SK-N-SH treated with all-trans-retinoic acid at 6 μM for 48 hours (cell line): Measurements from ENCODE around the gene TNFSF13B.

Source experiments
- ARNTL ChIP-seq: fragments of 450-650 bp; formaldehyde crosslinking; IDR thresholded peaks from 2 replicates; pipeline ENCODE4 v1.5.0; 2020; ENCODE audit warnings: low read depth, mild to moderate bottlenecking, moderate library complexity, borderline replicate concordance
- CSDC2 ChIP-seq: fragments of 250-450 bp; sonication (Bioruptor Pico); IDR thresholded peaks from 2 replicates; pipeline ENCODE4 v1.5.0; 2020; ENCODE audit warnings: mild to moderate bottlenecking, moderate library complexity
- RARB ChIP-seq: fragments of 250-450 bp; sonication (Bioruptor Pico); IDR thresholded peaks from 2 replicates; pipeline ENCODE4 v1.8.0; 2021; ENCODE audit warnings: mild to moderate bottlenecking, moderate library complexity
- SNAI2 ChIP-seq: fragments of 250-450 bp; sonication (Bioruptor Pico); IDR thresholded peaks from 2 replicates; pipeline ENCODE4 v1.5.0; 2020; ENCODE audit warnings: mild to moderate bottlenecking, moderate library complexity
- ZFP3 ChIP-seq: fragments of 250-450 bp; sonication (Bioruptor Pico); IDR thresholded peaks from 2 replicates; pipeline ENCODE4 v1.5.0; 2020; ENCODE audit warnings: mild to moderate bottlenecking, moderate library complexity
- ZFP30 ChIP-seq: fragments of 450-650 bp; formaldehyde crosslinking; IDR thresholded peaks from 2 replicates; pipeline ENCODE4 v1.5.0; 2022; ENCODE audit warnings: mild to moderate bottlenecking, moderate library complexity
- ZNF565 ChIP-seq: fragments of 450-650 bp; formaldehyde crosslinking; conservative IDR thresholded peaks from 2 replicates; pipeline ENCODE4 v1.5.0; 2020; ENCODE audit warnings: low read depth, mild to moderate bottlenecking, moderate library complexity
- ZNF8 ChIP-seq: fragments of 450-650 bp; formaldehyde crosslinking; IDR thresholded peaks from 2 replicates; pipeline ENCODE4 v1.5.0; 2020; ENCODE audit warnings: mild to moderate bottlenecking, moderate library complexity
- TF ChIP-seq, protein P1 (sequence below): fragments of 250-450 bp; sonication (Bioruptor Pico); IDR thresholded peaks from 2 replicates; pipeline ENCODE4 v1.5.1; 2020; ENCODE audit warnings: low read depth, mild to moderate bottlenecking, moderate library complexity
- TF ChIP-seq, protein P2 (sequence below): fragments of 250-450 bp; sonication (Bioruptor Pico); IDR thresholded peaks from 2 replicates; pipeline ENCODE4 v1.5.1; 2021; ENCODE audit warnings: mild to moderate bottlenecking, moderate library complexity
- TF ChIP-seq, protein P3 (sequence below): fragments of 250-450 bp; sonication (Bioruptor Pico); IDR thresholded peaks from 2 replicates; pipeline ENCODE4 v1.5.0; 2020; ENCODE audit warnings: mild to moderate bottlenecking, moderate library complexity

DNA sequence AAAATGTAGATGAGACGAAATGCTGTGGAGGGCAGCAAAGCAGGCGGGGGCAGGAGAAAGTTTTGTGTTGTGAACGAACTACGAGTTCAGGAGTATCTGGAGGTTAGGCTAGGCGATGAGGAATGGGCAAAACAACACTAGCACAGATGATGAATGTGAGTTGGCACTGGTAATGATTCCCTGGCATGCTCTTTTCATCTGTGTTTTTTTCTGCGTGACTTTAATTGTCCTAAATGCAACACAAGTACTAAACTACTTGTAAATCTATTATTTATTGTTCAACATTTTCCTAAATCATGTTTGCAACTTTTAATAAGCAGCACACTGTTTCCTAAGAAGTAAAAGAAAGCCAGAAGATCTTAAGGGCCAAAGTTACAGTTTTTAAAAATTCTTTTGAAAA is 19.2 kb downstream of the TNFSF13B start:
- TF ChIP-seq, protein P1, sequence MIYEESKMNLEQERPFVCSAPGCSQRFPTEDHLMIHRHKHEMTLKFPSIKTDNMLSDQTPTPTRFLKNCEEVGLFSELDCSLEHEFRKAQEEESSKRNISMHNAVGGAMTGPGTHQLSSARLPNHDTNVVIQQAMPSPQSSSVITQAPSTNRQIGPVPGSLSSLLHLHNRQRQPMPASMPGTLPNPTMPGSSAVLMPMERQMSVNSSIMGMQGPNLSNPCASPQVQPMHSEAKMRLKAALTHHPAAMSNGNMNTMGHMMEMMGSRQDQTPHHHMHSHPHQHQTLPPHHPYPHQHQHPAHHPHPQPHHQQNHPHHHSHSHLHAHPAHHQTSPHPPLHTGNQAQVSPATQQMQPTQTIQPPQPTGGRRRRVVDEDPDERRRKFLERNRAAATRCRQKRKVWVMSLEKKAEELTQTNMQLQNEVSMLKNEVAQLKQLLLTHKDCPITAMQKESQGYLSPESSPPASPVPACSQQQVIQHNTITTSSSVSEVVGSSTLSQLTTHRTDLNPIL (CRISPR knock-in tag) = no peak
- TF ChIP-seq, protein P2, sequence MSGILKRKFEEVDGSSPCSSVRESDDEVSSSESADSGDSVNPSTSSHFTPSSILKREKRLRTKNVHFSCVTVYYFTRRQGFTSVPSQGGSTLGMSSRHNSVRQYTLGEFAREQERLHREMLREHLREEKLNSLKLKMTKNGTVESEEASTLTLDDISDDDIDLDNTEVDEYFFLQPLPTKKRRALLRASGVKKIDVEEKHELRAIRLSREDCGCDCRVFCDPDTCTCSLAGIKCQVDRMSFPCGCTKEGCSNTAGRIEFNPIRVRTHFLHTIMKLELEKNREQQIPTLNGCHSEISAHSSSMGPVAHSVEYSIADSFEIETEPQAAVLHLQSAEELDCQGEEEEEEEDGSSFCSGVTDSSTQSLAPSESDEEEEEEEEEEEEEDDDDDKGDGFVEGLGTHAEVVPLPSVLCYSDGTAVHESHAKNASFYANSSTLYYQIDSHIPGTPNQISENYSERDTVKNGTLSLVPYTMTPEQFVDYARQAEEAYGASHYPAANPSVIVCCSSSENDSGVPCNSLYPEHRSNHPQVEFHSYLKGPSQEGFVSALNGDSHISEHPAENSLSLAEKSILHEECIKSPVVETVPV (CRISPR knock-in tag) = no peak
- TF ChIP-seq CSDC2 (no peak), ZNF565 (CRISPR knock-in tag) (no peak), RARB (CRISPR knock-in tag) (no peak), ZFP3 (no peak), ZNF8 (CRISPR knock-in tag) (no peak), ZFP30 (no peak), SNAI2 (no peak), ARNTL (CRISPR knock-in tag) (no peak)
- TF ChIP-seq, protein P3, sequence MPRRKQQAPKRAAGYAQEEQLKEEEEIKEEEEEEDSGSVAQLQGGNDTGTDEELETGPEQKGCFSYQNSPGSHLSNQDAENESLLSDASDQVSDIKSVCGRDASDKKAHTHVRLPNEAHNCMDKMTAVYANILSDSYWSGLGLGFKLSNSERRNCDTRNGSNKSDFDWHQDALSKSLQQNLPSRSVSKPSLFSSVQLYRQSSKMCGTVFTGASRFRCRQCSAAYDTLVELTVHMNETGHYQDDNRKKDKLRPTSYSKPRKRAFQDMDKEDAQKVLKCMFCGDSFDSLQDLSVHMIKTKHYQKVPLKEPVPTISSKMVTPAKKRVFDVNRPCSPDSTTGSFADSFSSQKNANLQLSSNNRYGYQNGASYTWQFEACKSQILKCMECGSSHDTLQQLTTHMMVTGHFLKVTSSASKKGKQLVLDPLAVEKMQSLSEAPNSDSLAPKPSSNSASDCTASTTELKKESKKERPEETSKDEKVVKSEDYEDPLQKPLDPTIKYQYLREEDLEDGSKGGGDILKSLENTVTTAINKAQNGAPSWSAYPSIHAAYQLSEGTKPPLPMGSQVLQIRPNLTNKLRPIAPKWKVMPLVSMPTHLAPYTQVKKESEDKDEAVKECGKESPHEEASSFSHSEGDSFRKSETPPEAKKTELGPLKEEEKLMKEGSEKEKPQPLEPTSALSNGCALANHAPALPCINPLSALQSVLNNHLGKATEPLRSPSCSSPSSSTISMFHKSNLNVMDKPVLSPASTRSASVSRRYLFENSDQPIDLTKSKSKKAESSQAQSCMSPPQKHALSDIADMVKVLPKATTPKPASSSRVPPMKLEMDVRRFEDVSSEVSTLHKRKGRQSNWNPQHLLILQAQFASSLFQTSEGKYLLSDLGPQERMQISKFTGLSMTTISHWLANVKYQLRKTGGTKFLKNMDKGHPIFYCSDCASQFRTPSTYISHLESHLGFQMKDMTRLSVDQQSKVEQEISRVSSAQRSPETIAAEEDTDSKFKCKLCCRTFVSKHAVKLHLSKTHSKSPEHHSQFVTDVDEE (CRISPR knock-in tag) = no peak
